RPMI7951 (cell line): ENCODE data around the gene PDPN. TPM values are rescaled to one million over a fixed set of nuclear protein-coding genes. Genes with fewer than 3 reads are reported as not detected.

Experiments used
- DNase-seq: peaks from one replicate; pipeline ENCODE4 v3.0.0-alpha.2; 2012; ENCODE audit warnings: low read depth
- total RNA-seq: library from RNA; depleted of rRNA; stranded (reverse); fragments of >200 nt; shearing (Covaris generic); gene quantifications from 2 replicates; pipeline ENCODE4 v1.2.3, GENCODE V29; 2014

The PDPN gene
- total RNA-seq, 1 experiment from 2014 or later, result 1.6 TPM

DNA sequence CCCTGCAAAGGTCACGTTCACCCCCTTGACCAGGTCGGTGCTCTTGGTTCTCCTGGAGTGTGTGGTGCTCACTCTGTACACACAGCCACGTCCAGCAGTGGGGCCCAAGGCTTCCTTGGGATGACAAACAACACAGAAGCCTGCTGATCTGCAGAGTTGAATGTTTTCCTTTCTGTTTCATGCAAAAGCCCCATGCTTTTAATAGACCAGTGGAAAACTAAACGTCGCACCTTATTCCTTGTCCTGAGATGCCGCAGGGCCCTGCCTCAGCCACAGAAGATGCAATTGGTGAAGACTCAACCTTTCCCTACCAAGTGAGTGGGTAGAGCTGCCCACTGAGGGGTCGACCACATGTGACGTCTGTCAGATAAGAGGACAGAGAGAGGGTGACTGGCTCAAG, 5.8 kb upstream of the PDPN start:
- no peak for DNase-seq

DNA sequence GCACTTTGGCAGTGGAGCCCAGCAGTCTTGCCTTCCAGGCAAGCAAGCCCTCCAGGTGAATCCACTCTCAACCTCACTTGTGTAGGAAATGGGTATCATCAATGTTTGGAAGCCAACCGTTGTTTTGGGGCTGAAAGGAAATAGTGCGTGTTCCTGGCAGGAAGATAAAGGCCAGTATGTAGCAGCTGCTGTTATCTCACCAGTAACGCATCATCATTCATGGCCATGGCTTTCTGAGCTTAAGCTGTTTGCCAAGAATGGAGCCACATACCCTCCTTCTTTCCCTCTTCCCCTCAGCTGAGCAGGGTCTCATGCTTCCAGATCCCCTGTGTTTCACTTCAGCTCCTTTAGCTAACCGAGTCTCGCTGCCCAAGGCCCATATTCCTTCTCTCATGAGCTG, 2.2 kb upstream of the PDPN start:
- DNase-seq, result no peak

GRCh38 chr1:13582713-13583443, 754 bp upstream of the PDPN start:
- DNase-seq, result no peak

GRCh38 chr1:13583966-13584791, 547 bp downstream of the PDPN start:
- no peak for DNase-seq

GRCh38 chr1:13584876-13585611, 1.4 kb downstream of the PDPN start:
- no peak for DNase-seq

DNA sequence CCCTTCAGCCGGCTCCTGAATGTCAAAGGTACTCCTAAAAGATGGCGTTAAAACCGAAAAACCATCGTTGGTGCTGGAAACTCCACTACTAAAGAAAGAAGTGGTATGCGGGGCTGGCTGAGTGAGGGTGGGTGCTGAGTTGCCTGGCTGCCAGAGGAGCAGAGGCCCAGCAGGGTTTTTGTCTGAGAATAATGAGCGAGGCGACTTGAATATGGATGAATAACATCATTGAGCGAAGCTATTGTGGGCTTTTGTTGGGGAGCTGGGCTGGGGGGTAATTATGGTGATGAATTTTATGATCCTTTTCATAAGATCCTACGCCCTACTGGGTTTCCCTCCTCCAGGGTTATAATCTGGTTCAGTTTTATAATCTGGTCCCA, 2.0 kb downstream of the PDPN start:
- no peak for DNase-seq

GRCh38 chr1:13586001-13586400, 2.4 kb downstream of the PDPN start:
- DNase-seq, result peak; percentile 11

- DNase-seq, result no peak
Observed at GRCh38 chr1:13587256-13588030, 3.8 kb downstream of the PDPN start.

DNA sequence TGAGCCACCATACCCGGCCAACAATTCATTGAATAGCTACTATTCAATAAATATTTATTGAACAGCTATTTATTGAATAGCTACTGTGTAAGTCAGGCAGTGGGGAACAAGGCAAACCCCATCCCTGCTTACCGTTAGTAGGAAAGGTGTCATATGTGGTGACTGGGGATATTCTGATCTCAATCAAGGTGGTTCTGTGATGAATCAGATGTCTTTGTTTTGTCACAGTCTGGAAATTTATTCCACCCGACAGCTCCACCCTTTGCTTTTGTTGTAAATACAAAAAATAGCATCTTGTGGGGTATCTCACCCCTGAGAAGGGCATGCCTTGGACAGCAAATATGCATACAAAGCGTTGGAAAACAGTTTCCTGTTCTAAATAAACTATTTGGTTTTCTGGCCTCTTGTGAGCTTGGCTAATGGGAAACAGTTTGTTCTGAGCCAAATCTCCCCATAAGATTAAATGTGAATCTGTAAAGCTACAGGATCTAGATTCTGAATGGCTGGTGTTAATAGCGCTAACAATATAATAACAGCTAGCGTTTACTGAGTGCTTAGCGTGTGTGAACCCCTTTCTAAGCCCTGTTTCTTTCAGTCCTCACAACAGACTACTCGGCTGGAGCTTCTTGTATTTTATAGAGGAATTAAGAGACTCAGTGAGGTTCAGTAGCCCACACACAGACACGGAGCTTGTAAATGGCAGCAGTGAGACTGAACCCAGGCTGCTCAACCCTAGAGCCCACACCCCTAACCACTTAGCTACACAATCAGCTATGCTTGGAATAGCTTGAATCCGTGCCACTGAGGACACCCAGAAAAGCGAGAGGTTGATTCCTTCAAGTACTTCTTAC, 5.5 kb downstream of the PDPN start:
- DNase-seq, result no peak

DNA sequence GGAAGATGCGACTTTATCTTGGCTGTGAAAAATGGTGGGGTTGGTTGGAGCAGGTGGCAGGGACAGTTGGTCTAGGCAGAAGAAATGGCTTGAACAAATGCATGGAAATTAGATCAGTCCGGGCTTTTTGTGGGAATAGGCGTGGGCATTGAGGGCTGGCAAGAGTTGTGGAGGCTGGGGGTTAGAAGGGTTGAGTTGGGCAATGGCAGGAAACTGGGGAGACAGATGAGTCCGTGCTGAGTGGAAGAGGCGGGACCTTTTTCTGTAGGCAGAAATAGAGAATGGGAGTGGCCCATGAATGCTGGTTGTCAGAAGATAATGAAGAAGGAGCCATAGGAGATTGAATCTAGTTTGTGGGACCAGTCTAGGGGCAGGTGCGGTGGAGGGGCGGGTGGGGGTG, 6.9 kb downstream of the PDPN start:
- no peak for DNase-seq

DNA sequence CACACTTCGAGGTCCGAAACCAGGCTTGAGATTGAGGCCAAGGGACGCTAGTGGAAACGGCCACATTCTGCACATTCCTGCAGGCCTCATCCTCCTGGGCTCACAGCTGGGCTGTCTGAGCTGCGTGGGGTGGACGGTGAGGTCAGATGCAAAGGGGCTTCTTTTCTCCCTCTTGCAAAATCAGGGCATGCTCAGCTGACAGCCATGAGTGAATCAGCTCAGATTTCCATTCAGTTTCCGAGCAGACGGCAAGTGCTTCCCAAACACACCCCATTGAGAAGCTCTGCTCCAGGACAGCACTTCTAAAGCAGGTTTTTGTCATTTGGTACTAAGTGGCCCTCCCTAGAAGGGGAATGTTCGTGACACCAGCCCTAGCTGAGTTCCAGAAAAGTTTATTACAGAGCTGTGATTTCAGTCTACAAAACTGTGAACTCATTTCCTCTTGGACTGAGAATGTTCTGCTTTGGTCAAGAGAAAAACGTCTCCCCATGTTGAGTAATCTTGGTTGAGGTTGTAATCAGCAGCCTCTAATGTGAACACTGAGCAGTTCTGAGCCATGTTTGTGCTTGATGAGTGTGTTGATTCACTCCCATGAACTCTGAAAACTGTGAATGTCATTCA, 10.0 kb downstream of the PDPN start:
- DNase-seq, result peak; percentile 28

DNA sequence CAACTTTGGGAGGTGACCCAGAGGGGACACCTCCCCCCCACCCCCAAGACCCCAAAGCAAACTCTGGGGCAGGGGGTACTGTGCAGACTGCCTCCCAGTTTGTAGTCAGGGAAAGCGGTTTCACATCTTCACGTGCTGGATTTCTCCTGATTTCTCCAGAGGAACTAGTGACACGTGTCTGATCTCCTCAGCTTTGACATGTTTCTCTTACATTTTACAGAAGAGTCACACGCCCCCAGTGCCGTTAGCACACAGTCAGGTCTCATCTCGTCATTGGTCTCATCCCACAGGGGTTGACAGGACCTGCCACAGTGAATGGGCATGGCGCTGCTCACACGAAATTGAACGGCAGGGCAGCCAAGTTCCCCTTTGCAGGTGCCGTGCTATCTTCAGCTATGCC, 11.8 kb downstream of the PDPN start:
- DNase-seq, result no peak

- no peak for DNase-seq
Observed at GRCh38 chr1:13597166-13597565, 13.5 kb downstream of the PDPN start.

GRCh38 chr1:13600762-13601453, 17.3 kb downstream of the PDPN start:
- no peak for DNase-seq

- DNase-seq, result no peak
Observed at GRCh38 chr1:13604176-13604575, 20.5 kb downstream of the PDPN start.

GRCh38 chr1:13604721-13605120, 21.1 kb downstream of the PDPN start:
- DNase-seq, result no peak

GRCh38 chr1:13605159-13605558, 21.5 kb downstream of the PDPN start:
- peak; percentile 58 for DNase-seq

DNA sequence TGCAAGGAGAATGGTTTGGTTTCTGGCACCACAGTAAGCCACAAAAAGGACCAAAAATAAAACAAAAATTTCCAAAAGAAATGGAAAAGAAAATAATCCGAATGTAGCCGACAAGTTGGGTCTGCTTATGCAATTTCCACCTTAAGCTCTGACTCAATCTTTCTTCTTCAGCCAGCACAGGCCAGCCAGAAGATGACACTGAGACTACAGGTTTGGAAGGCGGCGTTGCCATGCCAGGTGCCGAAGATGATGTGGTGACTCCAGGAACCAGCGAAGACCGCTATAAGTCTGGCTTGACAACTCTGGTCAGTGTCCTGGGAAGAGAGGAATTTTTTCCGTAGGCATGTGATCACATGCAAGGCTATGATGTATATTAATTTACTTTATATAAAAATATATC, 23.4 kb downstream of the PDPN start:
- DNase-seq, result no peak

DNA sequence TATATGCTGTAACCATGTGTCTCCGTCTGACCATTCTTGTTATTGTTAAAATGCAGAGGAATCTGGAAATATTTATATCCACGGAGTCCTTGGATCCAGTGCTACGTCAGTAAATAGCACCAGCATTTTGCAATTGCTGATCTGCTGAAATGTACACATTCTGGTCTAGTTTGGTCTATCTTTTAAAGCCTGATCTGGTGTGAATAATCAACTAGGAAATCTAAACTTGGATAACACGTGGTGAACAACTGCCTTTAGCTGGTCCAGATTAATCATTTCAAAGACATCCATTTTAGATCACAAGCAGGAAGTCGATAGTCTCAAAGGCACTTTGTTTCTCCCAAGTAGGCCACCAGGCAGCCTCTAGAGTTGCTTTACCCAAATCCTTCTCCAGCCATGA, 32.6 kb downstream of the PDPN start:
- no peak for DNase-seq

DNA sequence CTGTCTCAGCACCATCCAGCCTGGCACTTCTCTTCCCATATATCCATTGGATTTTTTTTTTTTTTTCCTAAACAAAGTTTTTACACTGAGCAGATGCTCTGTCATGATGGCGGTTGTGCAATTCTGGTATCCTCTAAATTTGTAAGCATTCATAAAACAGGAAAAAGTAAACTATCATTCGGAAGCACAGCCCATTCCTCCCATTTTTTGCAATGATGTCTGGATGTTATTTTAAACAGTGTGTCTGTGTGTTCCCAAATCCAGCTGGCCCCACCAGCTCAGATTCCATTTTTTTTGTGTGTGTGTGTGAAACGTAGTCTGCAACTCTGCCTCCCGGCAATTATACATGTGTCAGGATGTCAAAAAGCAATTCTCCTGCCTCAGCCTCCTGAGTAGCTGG, 33.5 kb downstream of the PDPN start:
- DNase-seq, result no peak
